HG02870 (cell line): ENCODE measurements around the gene FAM171A2.
"Not testable (repeated sequence)": the region's sequence is repeated elsewhere in the genome, so short reads cannot be mapped to it uniquely, and the experiment has no call there.

ENCODE experiments used
- ATAC-seq: cut with Tn5 transposase; IDR thresholded peaks from one replicate; pipeline ENCODE4 v1.9.1; 2021; ENCODE audit warnings: mild to moderate bottlenecking, moderate library complexity; ENCODE audit not compliant: unreplicated experiment

Gene FAM171A2

GRCh38 chr17:44348234-44348987 lies 15.2 kb downstream of the FAM171A2 start:
- ATAC-seq: peak; percentile 38

GRCh38 chr17:44347206-44348055 lies 16.2 kb downstream of the FAM171A2 start:
- not testable (repeated sequence) for ATAC-seq

- no peak for ATAC-seq
Observed at GRCh38 chr17:44346064-44346844, 17.4 kb downstream of the FAM171A2 start.

GRCh38 chr17:44345454-44346026 lies 18.1 kb downstream of the FAM171A2 start:
- ATAC-seq: no peak

- ATAC-seq: peak; percentile 60
Observed at GRCh38 chr17:44344939-44345453, 18.7 kb downstream of the FAM171A2 start, which contains the start of gene GRN. TSS of gene GRN (plus strand) at chr17:44345302. CDS start at chr17:44349165, 3,863 bp downstream.

GRCh38 chr17:44343510-44344209 lies 20.0 kb downstream of the FAM171A2 start:
- no peak for ATAC-seq

GRCh38 chr17:44340553-44340952 lies 23.1 kb downstream of the FAM171A2 start:
- not testable (repeated sequence) for ATAC-seq

- ATAC-seq: no peak
Observed at GRCh38 chr17:44338702-44339101, 25.0 kb downstream of the FAM171A2 start.

- no peak for ATAC-seq
Observed at GRCh38 chr17:44335968-44336367, 27.7 kb downstream of the FAM171A2 start.

GRCh38 chr17:44335564-44335963 lies 28.1 kb downstream of the FAM171A2 start:
- ATAC-seq: no peak

- no peak for ATAC-seq
Observed at GRCh38 chr17:44334727-44335126, 28.9 kb downstream of the FAM171A2 start.

GRCh38 chr17:44334315-44334714 lies 29.3 kb downstream of the FAM171A2 start:
- ATAC-seq: no peak

- ATAC-seq: no peak
Observed at GRCh38 chr17:44333371-44333770, 30.3 kb downstream of the FAM171A2 start.

- no peak for ATAC-seq
Observed at GRCh38 chr17:44331249-44331760, 32.3 kb downstream of the FAM171A2 start.

GRCh38 chr17:44330263-44330662 lies 33.4 kb downstream of the FAM171A2 start:
- ATAC-seq: not testable (repeated sequence)

GRCh38 chr17:44329516-44329915 lies 34.1 kb downstream of the FAM171A2 start:
- ATAC-seq: not testable (repeated sequence)

GRCh38 chr17:44327715-44328449 lies 35.8 kb downstream of the FAM171A2 start:
- ATAC-seq: no peak

- ATAC-seq: peak; percentile 41
Observed at GRCh38 chr17:44326861-44327444, 36.7 kb downstream of the FAM171A2 start.
